Endothelial cell of umbilical vein (primary cell): ENCODE results near the gene SCAPER. TPM values are rescaled to one million over a fixed set of nuclear protein-coding genes. Genes with fewer than 3 reads are reported as not detected.

ENCODE experiments used
- BruUV-seq: library from RNA; stranded (reverse); fragments of 400-500 nt; replicated peaks from 2 replicates; lab custom pipeline; 2021; lab: Mats Ljungman, UMichigan
- CTCF ChIA-PET: fragments of 300-600, 350-600 bp; sonication (Branson Sonifier 250); formaldehyde crosslinking; loops from one replicate; lab custom pipeline; 2021; ENCODE audit warnings: antibody characterized with exemption, inconsistent platforms; lab: Charles Lee
- POLR2A ChIA-PET: fragments of 300-600, 350-600 bp; sonication (Branson Sonifier 250); formaldehyde crosslinking; loops from one replicate; lab custom pipeline; 2021; ENCODE audit warnings: antibody characterized with exemption, inconsistent platforms; lab: Charles Lee
- DNase-seq: peaks from one replicate; pipeline ENCODE4 v3.0.0-alpha.2; 2011; ENCODE audit warnings: low read depth, low spot score
- FAIRE-seq: peaks from 2 replicates; lab custom pipeline; 2011; peaks lifted over from hg19 to GRCh38; lab: Jason Lieb, UNC
- H2AFZ ChIP-seq: 2 replicates; pipeline ENCODE4 v1.6.0; 2012; ENCODE audit warnings: low read depth, low read length, control low read depth, inconsistent platforms
- H3K27ac ChIP-seq: 2 replicates; pipeline ENCODE4 v1.5.1; 2011; ENCODE audit warnings: low read depth, mild to moderate bottlenecking, control low read depth, low read length, moderate library complexity; ENCODE audit not compliant: insufficient read depth
- H3K27me3 ChIP-seq, 2 experiments: 2 replicates each; pipeline versions ENCODE4 v1.6.0 to v1.6.1; 2011; ENCODE audit warnings: low read length in 2 of 2, mixed read lengths in 1 of 2; ENCODE audit not compliant: control insufficient read depth in 2 of 2, insufficient read depth in 2 of 2
- H3K36me3 ChIP-seq, 2 experiments: 2 replicates in 1 of 2; 3 replicates in 1 of 2; pipeline ENCODE4 v1.5.1; 2011; ENCODE audit warnings: low read length in 2 of 2, mild to moderate bottlenecking in 1 of 2, moderate library complexity in 1 of 2; ENCODE audit not compliant: control insufficient read depth in 2 of 2, insufficient read depth in 2 of 2; ENCODE audit errors: extremely low read depth in 1 of 2
- H3K4me1 ChIP-seq: 3 replicates; pipeline ENCODE4 v1.5.1; 2011; ENCODE audit warnings: mild to moderate bottlenecking, low read length; ENCODE audit not compliant: control insufficient read depth, insufficient read depth; ENCODE audit errors: extremely low read depth
- H3K4me2 ChIP-seq: 2 replicates; pipeline ENCODE4 v1.6.1; 2011; ENCODE audit warnings: low read length, control low read depth, mixed read lengths; ENCODE audit not compliant: insufficient read depth
- H3K4me3 ChIP-seq, 3 experiments: fragments of 200-600 bp in 1 of 3; sonication (generic), shearing (Covaris generic) in 1 of 3; replicated peaks in 1 of 3; 2 replicates each; pipeline ENCODE4 v1.5.1; 2011 to 2016; ENCODE audit warnings: control low read depth in 3 of 3, low read length in 3 of 3, mild to moderate bottlenecking in 2 of 3, inconsistent platforms in 1 of 3, low read depth in 1 of 3, moderate library complexity in 1 of 3; ENCODE audit not compliant: insufficient read depth in 1 of 3
- H3K79me2 ChIP-seq: 2 replicates; pipeline ENCODE4 v1.6.0; 2012; ENCODE audit warnings: low read length, inconsistent platforms; ENCODE audit not compliant: control insufficient read depth, insufficient read depth
- H3K9ac ChIP-seq: replicated peaks from 2 replicates; pipeline ENCODE3; 2011; ENCODE audit warnings: low read length, control low read depth; ENCODE audit not compliant: insufficient read depth; ENCODE audit errors: extremely low read depth
- H3K9me1 ChIP-seq: replicated peaks from 3 replicates; pipeline ENCODE4 v1.6.0; 2011; ENCODE audit warnings: mild to moderate bottlenecking, low read length; ENCODE audit not compliant: control insufficient read depth, insufficient read depth; ENCODE audit errors: extremely low read depth
- H3K9me3 ChIP-seq: replicated peaks from 2 replicates; pipeline ENCODE4 v1.5.1; 2012; ENCODE audit warnings: low read length, inconsistent platforms; ENCODE audit not compliant: control insufficient read depth, insufficient read depth
- H4K20me1 ChIP-seq: replicated peaks from 2 replicates; pipeline ENCODE3; 2011; ENCODE audit warnings: mild to moderate bottlenecking, low read length; ENCODE audit not compliant: control insufficient read depth, insufficient read depth; ENCODE audit errors: extremely low read depth
- EZH2 ChIP-seq: IDR thresholded peaks from 2 replicates; pipeline ENCODE4 v1.6.1; 2012; ENCODE audit warnings: borderline replicate concordance, low read depth, mild to moderate bottlenecking, moderate library complexity, low read length, inconsistent platforms; ENCODE audit not compliant: severe bottlenecking
- FOS ChIP-seq: IDR thresholded peaks from 2 replicates; pipeline ENCODE4 v1.6.1; 2011; ENCODE audit warnings: mild to moderate bottlenecking, low read length, moderate library complexity, borderline replicate concordance; ENCODE audit not compliant: insufficient read depth
- GATA2 ChIP-seq: IDR thresholded peaks from 2 replicates; pipeline ENCODE4 v1.7.0; 2011; ENCODE audit warnings: low read depth, mild to moderate bottlenecking, moderate library complexity, mixed read lengths, low read length; ENCODE audit not compliant: insufficient read length, insufficient read depth
- JUN ChIP-seq: IDR thresholded peaks from 2 replicates; pipeline ENCODE4 v1.6.1; 2011; ENCODE audit warnings: borderline replicate concordance, low read depth; ENCODE audit not compliant: insufficient read length, insufficient read depth
- MYC ChIP-seq: IDR thresholded peaks from one replicate; pipeline ENCODE4 v1.6.1; 2011; ENCODE audit warnings: mild to moderate bottlenecking, low read depth, low read length
- POLR2A ChIP-seq: IDR thresholded peaks from 2 replicates; pipeline ENCODE4 v1.6.1; 2012; ENCODE audit warnings: low read depth, mild to moderate bottlenecking, control low read depth, low read length
- POLR2AphosphoS5 ChIP-seq: IDR thresholded peaks from 2 replicates; pipeline ENCODE4 v1.6.1; 2012; ENCODE audit warnings: low read depth, mild to moderate bottlenecking, control low read depth, low read length, moderate library complexity; ENCODE audit not compliant: insufficient read depth
- dilution Hi-C: fragments of 300-500 bp; cut with MboI; formaldehyde crosslinking; loops from one replicate; pipeline ENCODE4 v1.15.0; 2019; ENCODE audit warnings: low sequenced_read_pairs; ENCODE audit not compliant: extremely low pct_ligation_motif_present
- intact Hi-C: fragments of 100-400 bp; cut with micrococcal nuclease; formaldehyde crosslinking; loops from one replicate; pipeline ENCODE4 v1.10.0; 2022
- polyA plus RNA-seq, 4 experiments: library from polyadenylated mRNA; depleted of rRNA in 3 of 4; stranded (reverse) in 3 of 4; unstranded in 1 of 4; fragments of >200 nt; gene quantifications; 2 replicates each; pipeline versions ENCODE4 v1.2.1 to v1.2.3, GENCODE V29; 2011 to 2012; ENCODE audit warnings: missing spikeins in 1 of 4
- total RNA-seq: library from RNA; stranded (reverse); gene quantifications from 2 replicates; pipeline ENCODE4 v1.2.3, GENCODE V29; 2021
- TF ChIP-seq, protein P1 (sequence below), 2 donors: IDR thresholded peaks; 1 replicate in 1 of 2; 2 replicates in 1 of 2; pipeline ENCODE4 v1.5.1; 2011; ENCODE audit warnings: low read length in 2 of 2, mild to moderate bottlenecking in 2 of 2, moderate library complexity in 2 of 2, control low read depth in 1 of 2, inconsistent platforms in 1 of 2, low read depth in 1 of 2; ENCODE audit not compliant: insufficient read depth in 1 of 2; ENCODE audit errors: extremely low read depth in 1 of 2
- TF ChIP-seq, protein P2 (sequence below): IDR thresholded peaks from 2 replicates; pipeline ENCODE4 v1.6.1; 2011; ENCODE audit not compliant: insufficient read depth, insufficient read length

The SCAPER gene
- total and polyA plus RNA-seq, 2 donors (not counting 3 experiments of a cell fraction or from before 2014, with no cell fraction given), result 2.7 to 12.7 TPM

DNA sequence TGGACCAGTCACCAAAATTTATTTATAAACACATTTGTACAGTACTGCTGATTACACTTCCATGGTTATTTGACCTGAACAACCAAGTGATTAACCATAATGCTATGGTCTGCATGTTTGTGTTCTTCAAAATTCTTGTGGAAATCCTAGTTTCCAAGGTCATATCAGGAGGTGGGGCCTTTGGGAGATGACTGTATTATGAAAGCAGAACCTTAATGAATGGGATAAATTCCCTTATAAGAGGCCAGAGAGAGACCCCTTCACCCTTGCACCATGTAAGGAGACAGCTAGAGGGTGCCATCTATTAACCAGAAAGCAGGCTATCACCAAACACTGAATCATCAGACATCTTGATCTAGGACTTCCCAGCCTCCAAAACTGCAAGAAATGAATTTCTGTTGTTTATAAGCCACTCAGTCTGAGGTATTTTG lies 1.9 kb downstream of the SCAPER start:
- Histone ChIP-seq H3K9me3 (no peaks in the 10 kb centered on the region), H2AFZ (no peak overlapping the region), H3K4me1 (peaks cover 12% of the 10 kb centered on the region), H3K27me3 (no peaks in the 10 kb centered on the region), H3K79me2 (peaks cover 1% of the 10 kb centered on the region), H3K27ac (no peak overlapping the region), H4K20me1 (no peaks in the 10 kb centered on the region), H3K9me1 (no peaks in the 10 kb centered on the region), H3K4me3 (no peak overlapping the region), H3K36me3 (no peaks in the 10 kb centered on the region), H3K9ac (no peak overlapping the region), H3K4me2 (no peak overlapping the region)
- FAIRE-seq (peak; percentile 38), DNase-seq (peak; percentile 23)
- intact Hi-C loops, result no loop called here
- dilution Hi-C loops, result no loop called here
- no TSS peak for BruUV-seq
- TF ChIP-seq JUN, result no peak
- no peak for TF ChIP-seq FOS
- TF ChIP-seq, protein P1, sequence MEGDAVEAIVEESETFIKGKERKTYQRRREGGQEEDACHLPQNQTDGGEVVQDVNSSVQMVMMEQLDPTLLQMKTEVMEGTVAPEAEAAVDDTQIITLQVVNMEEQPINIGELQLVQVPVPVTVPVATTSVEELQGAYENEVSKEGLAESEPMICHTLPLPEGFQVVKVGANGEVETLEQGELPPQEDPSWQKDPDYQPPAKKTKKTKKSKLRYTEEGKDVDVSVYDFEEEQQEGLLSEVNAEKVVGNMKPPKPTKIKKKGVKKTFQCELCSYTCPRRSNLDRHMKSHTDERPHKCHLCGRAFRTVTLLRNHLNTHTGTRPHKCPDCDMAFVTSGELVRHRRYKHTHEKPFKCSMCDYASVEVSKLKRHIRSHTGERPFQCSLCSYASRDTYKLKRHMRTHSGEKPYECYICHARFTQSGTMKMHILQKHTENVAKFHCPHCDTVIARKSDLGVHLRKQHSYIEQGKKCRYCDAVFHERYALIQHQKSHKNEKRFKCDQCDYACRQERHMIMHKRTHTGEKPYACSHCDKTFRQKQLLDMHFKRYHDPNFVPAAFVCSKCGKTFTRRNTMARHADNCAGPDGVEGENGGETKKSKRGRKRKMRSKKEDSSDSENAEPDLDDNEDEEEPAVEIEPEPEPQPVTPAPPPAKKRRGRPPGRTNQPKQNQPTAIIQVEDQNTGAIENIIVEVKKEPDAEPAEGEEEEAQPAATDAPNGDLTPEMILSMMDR (IDR thresholded peaks at IDR 0.05; ENCODE audit: extremely low read depth in 1 of 2, insufficient read depth in 1 of 2, low read depth in 1 of 2, low read length in 2 of 2), result no peak
- no peak for TF ChIP-seq POLR2AphosphoS5
- TF ChIP-seq POLR2A, result no peak
- no peak for TF ChIP-seq GATA2
- no peak for TF ChIP-seq MYC
- TF ChIP-seq EZH2, result no peak
- TF ChIP-seq, protein P2, sequence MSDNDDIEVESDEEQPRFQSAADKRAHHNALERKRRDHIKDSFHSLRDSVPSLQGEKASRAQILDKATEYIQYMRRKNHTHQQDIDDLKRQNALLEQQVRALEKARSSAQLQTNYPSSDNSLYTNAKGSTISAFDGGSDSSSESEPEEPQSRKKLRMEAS, result no peak
- CTCF ChIA-PET, result interaction anchor here (1.2 kb wide), 1 partner anchor 22 kb away, joined by 3 read pairs; no protein-coding TSS in a partner anchor
- POLR2A ChIA-PET, result no interaction called here
